DLD1 (cell line): ENCODE measurements around the gene HSPA12A.

Source experiments
- in situ Hi-C: cut with HindIII; loops from 2 replicates; pipeline ENCODE4 v1.10.0; 2017; ENCODE audit warnings: low sequenced_read_pairs

Gene HSPA12A

DNA sequence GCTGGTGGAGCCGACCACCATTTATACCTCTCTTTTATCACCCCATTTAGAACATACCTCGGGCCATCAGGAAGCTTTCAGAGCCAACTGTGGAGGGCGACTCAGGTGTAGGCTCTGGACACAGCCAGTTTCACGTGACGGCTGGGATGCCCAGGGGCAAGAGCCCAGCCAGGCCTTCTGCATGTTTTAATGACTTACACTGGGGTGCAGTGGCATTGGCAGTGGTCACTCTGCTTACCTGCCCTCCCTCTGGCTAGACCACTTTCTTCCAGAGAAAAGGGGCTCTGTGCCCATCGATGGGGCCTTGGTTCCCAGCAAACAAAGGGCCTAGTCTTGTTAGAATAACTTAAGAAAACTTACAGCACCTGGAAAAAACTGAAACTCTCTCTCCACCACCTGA is 71.7 kb downstream of the HSPA12A start:
- in situ Hi-C loops = no loop called here

GRCh38 chr10:116669832-116670644 is 72.3 kb downstream of the HSPA12A start:
- in situ Hi-C loops = no loop called here

- in situ Hi-C loops = no loop called here
These were observed 73.3 kb downstream of the HSPA12A start for GRCh38 chr10:116669080-116669479.

DNA sequence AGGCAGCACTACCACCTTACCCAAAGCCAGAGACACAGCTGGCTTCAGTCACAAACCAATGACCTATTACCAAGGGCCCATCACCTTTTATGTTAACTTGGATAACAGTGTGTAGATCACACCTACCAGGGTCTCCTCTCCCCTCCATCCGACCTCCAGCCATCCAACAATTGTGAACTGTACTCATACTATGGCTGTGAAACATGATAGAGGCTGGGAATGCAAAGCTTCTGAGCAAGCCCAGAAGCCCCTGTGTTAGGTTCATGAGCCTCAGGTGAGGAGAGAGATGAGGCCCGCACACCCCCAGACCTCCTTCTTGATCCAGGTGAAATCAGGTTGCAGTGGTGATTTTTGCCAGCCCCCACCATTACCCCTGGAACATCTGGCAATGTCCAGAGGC is 73.9 kb downstream of the HSPA12A start:
- in situ Hi-C loops = no loop called here

DNA sequence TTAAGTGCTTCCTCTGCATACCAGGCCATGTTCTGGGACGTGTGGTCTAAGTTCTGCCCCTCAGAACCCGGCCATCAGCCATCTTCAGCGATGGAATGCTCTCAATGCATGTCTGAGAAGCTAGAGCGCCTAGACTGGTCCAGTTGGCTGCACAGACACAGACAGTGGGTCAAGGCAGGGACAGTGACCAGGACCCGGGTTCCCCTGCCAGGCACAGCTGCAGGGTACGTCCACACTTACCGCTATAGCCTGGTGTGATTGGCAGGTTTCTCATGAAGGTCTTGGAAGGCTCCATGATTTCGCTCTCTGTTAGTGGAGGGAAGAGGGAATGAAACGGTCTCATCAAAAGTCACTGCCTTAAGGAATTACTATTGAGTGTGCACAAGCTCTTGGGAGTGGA is 74.3 kb downstream of the HSPA12A start:
- in situ Hi-C loops = no loop called here

DNA sequence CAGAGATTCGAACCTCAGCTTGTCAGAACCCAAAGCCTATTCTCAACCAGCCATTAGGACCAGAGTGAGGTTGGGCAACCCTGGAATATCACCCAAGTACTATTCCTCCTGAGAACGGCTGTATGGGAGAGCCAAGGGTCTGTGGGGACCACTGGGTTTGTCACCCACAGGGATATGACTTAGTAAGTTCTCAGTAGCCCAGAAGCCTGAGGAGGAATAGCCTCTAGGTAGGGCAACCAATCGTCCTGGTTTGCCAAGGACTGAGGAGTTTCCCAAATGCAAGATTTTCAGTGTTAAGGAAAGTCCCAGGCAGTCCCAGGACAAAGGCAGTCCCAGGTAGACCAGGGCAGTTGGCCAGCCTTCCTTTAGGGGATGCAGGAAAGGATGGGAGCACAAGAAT is 74.9 kb downstream of the HSPA12A start:
- in situ Hi-C loops = no loop called here

DNA sequence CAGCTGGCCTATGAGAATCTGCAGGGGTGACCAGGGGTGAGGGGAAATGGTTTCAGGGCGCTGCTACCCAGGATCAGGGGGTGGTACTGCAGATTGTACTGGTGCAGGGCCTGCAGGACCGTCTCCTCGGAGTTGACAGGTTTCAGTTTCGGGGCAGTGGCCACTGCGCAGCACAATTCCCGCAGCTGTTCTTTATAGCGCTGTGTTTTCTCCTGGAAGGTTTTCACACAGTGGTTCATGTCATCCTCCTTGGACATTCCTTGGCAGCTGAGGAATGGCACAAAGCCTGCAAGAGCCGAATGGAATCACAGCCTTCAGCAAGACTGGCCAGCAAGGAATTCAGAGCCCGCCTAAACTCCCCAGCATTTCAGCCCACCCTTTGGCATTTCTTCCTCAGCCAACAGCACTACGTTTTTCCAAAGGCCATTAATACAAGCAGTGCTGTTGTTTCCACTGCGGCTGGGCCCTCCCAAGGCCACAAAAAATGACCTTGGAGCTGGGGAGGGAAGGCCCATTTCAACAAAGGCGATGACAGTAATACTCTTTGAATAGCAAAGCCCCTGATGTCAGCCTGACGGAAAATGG is 76.7 kb downstream of the HSPA12A start:
- in situ Hi-C loops = no loop called here

DNA sequence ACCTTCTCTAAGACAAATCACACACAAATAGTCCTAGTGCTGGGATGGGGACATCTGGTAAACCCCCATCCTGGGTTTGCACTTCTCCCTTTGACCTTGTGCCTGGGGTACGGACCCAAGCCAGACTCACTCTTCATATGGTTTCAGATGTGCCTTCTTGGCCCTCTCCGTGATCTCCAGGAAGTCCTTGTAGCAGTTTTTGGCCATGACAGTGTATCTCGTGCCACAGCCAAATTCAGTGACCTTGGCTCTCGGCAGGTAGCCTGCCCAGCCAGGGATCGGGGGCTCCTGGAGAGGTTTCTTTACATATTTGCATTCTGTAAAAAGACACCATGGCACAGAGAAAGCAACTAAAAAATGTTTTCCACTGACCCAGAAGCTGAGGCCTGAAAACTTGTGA is 77.7 kb downstream of the HSPA12A start:
- in situ Hi-C loops = no loop called here

DNA sequence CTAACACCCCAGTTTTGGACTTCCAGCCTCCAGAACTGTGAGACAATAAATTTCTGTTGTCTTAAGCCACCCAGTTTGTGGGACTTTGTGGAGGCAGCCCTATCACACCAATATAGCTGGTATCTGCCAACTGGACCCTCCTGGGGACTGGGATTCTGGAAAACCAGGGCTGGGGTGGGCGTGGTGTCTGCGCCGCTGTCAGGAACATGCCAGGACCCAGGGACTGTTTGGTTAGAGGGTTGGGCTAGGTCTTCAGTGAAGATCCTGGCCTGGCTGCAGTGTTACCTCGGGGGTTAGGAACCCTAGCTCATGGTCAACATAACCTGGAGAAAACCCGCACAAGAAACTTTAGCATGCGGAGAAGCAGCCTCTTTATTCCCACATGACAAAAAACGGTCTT is 79.0 kb downstream of the HSPA12A start:
- in situ Hi-C loops = no loop called here

DNA sequence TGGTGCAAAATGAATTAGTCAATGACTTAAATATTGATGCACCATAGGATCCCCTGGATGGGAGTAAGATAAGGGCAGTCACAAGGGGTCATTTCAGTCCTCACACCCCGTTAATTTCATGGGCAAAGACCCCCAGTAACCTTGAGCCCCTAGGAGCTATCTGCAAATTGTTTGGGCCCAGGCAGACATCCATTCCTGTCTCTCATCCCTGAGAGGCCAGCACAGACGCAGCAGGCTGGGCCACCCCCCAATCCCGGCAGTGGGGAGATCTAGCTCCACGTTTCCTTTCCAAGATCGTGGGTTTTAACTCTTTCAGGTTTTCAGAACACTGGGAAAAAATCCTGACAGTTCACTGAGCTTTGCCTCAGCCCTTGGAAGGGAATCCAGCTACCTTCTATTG is 81.5 kb downstream of the HSPA12A start:
- in situ Hi-C loops = no loop called here

DNA sequence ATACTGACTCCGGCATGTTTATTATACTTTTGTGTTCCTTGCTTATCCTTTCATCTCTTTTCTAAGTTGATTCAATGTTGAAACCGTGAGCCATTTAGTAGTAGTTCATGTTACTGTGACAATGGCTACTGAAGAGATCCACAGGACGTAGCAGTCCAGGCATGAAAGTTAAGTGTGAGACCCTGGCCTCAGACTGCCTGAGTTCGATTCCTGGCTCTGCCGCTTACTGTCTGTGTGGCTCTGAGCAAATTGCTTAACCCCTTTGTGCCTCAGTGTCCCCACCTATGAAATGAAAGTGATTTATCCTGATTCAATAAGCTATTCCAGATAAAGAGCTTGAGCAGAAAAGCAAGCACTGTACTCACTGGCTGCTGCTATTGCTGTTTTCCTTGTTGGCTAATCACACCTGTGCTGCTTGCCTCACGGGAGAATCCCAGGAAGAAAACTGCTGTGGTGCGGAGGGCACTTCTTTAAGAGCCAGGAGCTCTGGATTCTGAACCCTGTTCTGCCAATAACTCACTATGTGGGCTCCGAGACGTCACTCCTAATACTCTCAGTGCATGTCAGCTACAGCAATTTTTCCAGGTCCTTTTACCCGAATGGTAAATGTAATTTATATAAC is 83.2 kb downstream of the HSPA12A start:
- in situ Hi-C loops = no loop called here

DNA sequence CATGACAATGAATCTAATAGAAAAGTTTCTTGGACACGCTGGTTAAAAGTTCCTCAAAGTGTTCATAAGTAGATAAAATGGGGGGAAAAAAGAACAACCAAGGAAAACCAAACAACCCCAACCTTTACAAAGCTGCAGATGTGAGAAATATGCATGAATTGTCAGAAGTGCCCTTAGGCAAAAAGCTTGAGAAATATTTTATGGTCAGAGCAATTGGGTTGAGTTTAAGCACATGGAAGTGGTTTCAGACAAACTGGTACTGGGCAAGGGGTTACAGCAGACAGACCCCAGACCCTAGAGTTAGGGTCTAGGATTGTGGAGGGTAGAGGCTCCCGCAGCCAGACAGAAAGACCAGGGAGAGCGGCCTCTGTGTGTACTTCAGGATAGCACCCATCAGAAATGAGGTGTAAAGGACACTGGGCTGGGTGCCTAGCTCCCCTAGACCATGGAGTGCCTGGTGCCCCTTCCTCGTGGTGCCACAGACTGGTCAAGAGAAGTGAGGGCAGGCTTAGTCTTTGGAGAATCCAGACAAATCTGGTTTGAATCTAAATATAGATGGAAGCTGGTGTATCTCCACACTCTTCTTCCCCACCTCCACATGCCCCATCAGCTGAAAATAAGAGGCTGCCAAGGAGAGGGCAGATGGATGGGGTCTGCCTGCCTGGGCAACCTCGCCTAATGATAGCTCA is 84.4 kb downstream of the HSPA12A start:
- in situ Hi-C loops = no loop called here

DNA sequence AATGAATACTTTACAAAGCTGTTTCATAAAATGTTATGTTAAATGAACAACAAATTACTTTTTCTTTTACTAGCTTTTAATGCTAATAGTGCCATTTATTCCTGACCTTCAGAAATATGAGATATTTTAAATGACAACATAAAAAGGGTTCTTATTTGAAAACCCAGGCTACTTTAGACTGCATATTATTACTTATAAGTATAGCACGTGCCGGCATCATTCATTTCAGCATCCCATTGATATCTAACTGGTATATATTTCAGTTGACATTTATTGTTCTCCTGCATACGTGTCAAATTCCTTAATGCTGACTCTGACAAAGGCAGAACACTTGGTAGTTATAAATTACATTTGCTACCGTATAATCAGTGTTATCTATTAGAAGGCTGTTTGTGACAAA is 86.3 kb downstream of the HSPA12A start:
- in situ Hi-C loops = no loop called here

- in situ Hi-C loops = no loop called here
These were observed 86.8 kb downstream of the HSPA12A start for GRCh38 chr10:116655568-116655967.

GRCh38 chr10:116654816-116655215 is 87.5 kb downstream of the HSPA12A start:
- in situ Hi-C loops = no loop called here

GRCh38 chr10:116653885-116654284 is 88.5 kb downstream of the HSPA12A start:
- in situ Hi-C loops = no loop called here

GRCh38 chr10:116648903-116649302 is 93.5 kb downstream of the HSPA12A start:
- in situ Hi-C loops = no loop called here

DNA sequence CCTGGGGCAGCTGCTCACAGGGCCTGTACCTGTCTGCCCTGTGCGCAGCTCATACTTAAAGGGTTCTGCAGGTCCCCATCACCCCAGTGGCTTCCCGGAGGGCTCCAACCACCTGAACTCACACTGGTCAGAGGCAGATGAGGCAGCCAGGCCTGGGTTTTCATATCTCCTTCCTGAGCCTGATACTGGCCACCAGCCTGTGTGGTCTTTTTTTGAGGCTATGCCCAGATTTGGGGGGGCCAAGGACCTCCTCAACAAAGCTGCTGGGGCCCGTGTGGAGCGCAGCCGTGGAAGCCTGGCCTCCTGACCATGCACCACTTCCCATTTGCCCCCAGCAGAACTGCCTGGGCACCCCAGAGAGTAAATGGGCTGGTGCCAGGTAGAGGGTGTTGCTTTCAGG is 95.9 kb downstream of the HSPA12A start:
- in situ Hi-C loops = no loop called here

- in situ Hi-C loops = no loop called here
These were observed 104.5 kb downstream of the HSPA12A start for GRCh38 chr10:116637830-116638229.

DNA sequence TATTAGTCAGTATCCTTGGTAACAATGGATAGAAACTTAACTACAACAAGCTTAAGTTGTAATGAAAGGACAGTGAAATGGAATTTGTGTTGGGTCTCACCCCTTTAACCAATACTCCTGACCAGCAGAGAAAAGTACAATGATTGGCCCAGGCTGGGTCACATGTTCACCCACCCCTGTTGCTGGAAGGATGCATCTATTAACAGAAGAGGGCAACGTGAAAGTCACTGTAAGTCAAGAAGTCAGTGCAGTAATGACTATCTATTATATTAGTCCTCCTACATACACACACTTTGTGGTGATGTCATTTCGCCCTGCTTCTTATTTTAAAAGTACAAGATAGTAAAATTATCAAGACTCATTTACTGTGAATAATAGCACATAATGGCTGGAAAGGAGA is 105.4 kb downstream of the HSPA12A start:
- in situ Hi-C loops = no loop called here

DNA sequence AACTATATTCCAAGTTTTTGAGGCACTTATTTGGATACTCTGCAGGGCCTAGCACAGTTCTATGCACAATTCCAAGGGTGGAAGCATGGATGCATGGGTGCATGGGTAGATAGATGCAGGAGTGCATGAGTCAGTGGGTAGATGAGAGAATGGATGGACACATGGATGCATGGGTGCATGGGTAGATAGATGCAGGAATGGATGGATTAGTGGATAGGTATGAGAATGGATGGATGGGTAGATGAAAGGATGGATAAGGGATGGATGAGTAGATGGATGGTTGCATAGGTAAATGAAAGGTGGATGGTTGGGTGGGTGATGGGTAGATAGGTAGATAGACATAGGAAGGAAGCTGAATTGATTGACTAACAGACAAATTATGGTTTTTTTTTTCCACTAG is 106.0 kb downstream of the HSPA12A start:
- in situ Hi-C loops = no loop called here
